ENCODE results near the gene TMOD4. TPM values are rescaled to one million over a fixed set of nuclear protein-coding genes. Genes with fewer than 3 reads are reported as not detected.

TMOD4 gene
- total and polyA plus RNA-seq, 2 of the 13 experiments (the other 11 are each of a cell fraction or from before 2014, with no cell fraction given): 0.66 TPM; not detected in 1

DNA sequence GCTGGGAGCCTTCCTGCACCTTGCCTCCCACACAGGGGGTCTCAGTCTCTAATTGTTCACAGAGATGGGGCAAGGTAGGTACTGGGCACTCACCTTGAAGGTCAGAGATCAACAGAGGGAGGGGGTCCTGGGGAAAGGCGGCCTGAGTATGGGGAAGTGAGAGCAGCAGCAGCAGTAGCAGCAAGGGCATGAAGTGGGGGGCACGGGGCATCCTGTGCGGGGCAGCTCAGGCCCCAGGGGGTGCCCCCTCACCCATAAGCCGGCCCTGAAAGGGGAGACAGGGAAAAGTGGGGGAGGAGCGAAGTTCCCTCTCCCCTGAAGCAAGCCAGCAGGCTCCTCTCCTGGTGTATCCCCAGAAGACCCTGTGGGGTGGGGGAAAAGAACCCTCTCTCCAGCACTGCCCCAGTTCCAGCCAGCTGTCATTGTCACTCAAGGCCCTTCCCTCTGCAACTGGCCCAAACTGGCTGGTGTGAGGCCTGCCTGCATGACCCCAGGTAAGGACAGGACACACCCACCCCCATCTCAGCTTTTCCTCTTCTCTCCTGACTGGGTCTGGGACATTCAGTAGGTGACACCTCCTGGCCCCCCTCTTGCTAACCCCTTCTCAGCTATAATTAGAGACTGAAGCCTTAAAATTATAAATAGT, 33.2 kb downstream of the TMOD4 start (continued):
- TF ChIP-seq, protein P1, sequence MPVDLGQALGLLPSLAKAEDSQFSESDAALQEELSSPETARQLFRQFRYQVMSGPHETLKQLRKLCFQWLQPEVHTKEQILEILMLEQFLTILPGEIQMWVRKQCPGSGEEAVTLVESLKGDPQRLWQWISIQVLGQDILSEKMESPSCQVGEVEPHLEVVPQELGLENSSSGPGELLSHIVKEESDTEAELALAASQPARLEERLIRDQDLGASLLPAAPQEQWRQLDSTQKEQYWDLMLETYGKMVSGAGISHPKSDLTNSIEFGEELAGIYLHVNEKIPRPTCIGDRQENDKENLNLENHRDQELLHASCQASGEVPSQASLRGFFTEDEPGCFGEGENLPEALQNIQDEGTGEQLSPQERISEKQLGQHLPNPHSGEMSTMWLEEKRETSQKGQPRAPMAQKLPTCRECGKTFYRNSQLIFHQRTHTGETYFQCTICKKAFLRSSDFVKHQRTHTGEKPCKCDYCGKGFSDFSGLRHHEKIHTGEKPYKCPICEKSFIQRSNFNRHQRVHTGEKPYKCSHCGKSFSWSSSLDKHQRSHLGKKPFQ (CRISPR knock-in tag; IDR thresholded peaks at IDR 0.05; ENCODE audit: insufficient replicate concordance): no peak
- TF ChIP-seq, protein P2, sequence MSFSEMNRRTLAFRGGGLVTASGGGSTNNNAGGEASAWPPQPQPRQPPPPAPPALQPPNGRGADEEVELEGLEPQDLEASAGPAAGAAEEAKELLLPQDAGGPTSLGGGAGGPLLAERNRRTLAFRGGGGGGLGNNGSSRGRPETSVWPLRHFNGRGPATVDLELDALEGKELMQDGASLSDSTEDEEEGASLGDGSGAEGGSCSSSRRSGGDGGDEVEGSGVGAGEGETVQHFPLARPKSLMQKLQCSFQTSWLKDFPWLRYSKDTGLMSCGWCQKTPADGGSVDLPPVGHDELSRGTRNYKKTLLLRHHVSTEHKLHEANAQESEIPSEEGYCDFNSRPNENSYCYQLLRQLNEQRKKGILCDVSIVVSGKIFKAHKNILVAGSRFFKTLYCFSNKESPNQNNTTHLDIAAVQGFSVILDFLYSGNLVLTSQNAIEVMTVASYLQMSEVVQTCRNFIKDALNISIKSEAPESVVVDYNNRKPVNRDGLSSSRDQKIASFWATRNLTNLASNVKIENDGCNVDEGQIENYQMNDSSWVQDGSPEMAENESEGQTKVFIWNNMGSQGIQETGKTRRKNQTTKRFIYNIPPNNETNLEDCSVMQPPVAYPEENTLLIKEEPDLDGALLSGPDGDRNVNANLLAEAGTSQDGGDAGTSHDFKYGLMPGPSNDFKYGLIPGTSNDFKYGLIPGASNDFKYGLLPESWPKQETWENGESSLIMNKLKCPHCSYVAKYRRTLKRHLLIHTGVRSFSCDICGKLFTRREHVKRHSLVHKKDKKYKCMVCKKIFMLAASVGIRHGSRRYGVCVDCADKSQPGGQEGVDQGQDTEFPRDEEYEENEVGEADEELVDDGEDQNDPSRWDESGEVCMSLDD (CRISPR knock-in tag; IDR thresholded peaks at IDR 0.05; ENCODE audit: borderline replicate concordance): no peak
- TF ChIP-seq NFIB (CRISPR knock-in tag; IDR thresholded peaks at IDR 0.05; ENCODE audit: borderline replicate concordance): no peak
- TF ChIP-seq, protein P3, sequence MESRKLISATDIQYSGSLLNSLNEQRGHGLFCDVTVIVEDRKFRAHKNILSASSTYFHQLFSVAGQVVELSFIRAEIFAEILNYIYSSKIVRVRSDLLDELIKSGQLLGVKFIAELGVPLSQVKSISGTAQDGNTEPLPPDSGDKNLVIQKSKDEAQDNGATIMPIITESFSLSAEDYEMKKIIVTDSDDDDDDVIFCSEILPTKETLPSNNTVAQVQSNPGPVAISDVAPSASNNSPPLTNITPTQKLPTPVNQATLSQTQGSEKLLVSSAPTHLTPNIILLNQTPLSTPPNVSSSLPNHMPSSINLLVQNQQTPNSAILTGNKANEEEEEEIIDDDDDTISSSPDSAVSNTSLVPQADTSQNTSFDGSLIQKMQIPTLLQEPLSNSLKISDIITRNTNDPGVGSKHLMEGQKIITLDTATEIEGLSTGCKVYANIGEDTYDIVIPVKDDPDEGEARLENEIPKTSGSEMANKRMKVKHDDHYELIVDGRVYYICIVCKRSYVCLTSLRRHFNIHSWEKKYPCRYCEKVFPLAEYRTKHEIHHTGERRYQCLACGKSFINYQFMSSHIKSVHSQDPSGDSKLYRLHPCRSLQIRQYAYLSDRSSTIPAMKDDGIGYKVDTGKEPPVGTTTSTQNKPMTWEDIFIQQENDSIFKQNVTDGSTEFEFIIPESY (CRISPR knock-in tag; IDR thresholded peaks at IDR 0.05): no peak

DNA sequence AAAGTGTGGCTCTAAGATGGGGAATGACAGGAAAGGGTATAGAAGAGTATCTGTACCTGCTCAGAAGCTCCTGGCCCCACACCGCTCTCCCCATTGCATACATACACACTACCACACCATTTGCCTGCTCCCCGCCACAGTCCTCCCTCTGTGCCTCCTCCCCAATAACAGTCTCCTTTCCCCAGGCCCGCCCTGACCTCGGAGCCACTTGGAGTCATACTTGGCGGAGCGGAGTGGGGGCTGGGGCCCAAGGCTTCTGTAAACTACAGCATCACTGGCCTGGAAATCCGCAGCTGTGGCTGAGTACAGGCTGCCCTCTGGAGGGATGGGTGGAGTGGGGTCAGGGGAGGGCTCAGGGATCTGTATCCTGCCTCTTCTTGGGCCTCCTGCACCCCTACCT, 38.0 kb downstream of the TMOD4 start:
- Histone ChIP-seq H2AFZ (ENCODE audit: low read length) (no peak overlapping the region), H3K27ac (ENCODE audit: extremely low read length, insufficient read depth, low read length) (no peak overlapping the region), H3K4me2 (ENCODE audit: low read depth, low read length) (no peak overlapping the region), H4K20me1 (ENCODE audit: insufficient read depth, low read length) (no peaks in the 10 kb centered on the region), H3K36me3 (replicated peaks in 1 of 2; ENCODE audit: control insufficient read depth in 1 of 2, insufficient read depth in 2 of 2, low read length in 2 of 2) (no peaks in the 10 kb centered on the region), H3K4me3 (replicated peaks in 1 of 3; ENCODE audit: insufficient read depth in 1 of 3, low read depth in 2 of 3, low read length in 3 of 3) (no peak overlapping the region), H3K27me3 (ENCODE audit: control insufficient read depth in 1 of 2, insufficient read depth in 2 of 2, low read length in 2 of 2) (no peaks in the 10 kb centered on the region), H3K9me3 (ENCODE audit: low read length) (no peaks in the 10 kb centered on the region), H3K79me2 (ENCODE audit: insufficient read depth, low read length) (no peaks in the 10 kb centered on the region), H3K4me1 (ENCODE audit: insufficient read depth, low read length) (no peaks in the 10 kb centered on the region), H3K9ac (ENCODE audit: insufficient read depth, low read depth, low read length) (no peak overlapping the region)
- no TSS peak for BruUV-seq (replicated peaks)
- ATAC-seq: no peak
- CTCF ChIA-PET (ENCODE audit: low intra/inter-chr PET ratio, low total read pairs): no interaction called here
- intact Hi-C loops (cut with micrococcal nuclease; ENCODE audit: unreplicated experiment) (no loop called here), in situ Hi-C loops (cut with HindIII; ENCODE audit: extremely low pct_ligation_motif_present, low pct_unique_long_range_greater_than_20kb) (no loop called here)
- FAIRE-seq: no peak
- POLR2A ChIA-PET: interaction anchor here (1.2 kb wide), 1 partner anchor 10 kb away, joined by 3 read pairs; no protein-coding TSS in a partner anchor
- 95% methylated on average over 7 of the region's 7 CpGs for WGBS (ENCODE audit: low lambda C conversion rate)
- no peak for TF ChIP-seq ZNF850 (CRISPR knock-in tag; conservative IDR thresholded peaks at IDR 0.05)
- no peak for TF ChIP-seq ZNF598 (CRISPR knock-in tag; IDR thresholded peaks at IDR 0.05; ENCODE audit: borderline replicate concordance)
- no peak for TF ChIP-seq HDAC1 (CRISPR knock-in tag; IDR thresholded peaks at IDR 0.05)
- no peak for TF ChIP-seq ZKSCAN1 (IDR thresholded peaks at IDR 0.05; ENCODE audit: low read length)
- TF ChIP-seq ZNF552 (CRISPR knock-in tag; IDR thresholded peaks at IDR 0.05; ENCODE audit: borderline replicate concordance): no peak
- no peak for TF ChIP-seq TARDBP (CRISPR knock-in tag; IDR thresholded peaks at IDR 0.05)
- TF ChIP-seq RBM39 (IDR thresholded peaks at IDR 0.05; ENCODE audit: low read depth, low read length, poor library complexity, severe bottlenecking): no peak
- no peak for TF ChIP-seq MBNL3 (CRISPR knock-in tag; conservative IDR thresholded peaks at IDR 0.05)
- TF ChIP-seq, protein P4, sequence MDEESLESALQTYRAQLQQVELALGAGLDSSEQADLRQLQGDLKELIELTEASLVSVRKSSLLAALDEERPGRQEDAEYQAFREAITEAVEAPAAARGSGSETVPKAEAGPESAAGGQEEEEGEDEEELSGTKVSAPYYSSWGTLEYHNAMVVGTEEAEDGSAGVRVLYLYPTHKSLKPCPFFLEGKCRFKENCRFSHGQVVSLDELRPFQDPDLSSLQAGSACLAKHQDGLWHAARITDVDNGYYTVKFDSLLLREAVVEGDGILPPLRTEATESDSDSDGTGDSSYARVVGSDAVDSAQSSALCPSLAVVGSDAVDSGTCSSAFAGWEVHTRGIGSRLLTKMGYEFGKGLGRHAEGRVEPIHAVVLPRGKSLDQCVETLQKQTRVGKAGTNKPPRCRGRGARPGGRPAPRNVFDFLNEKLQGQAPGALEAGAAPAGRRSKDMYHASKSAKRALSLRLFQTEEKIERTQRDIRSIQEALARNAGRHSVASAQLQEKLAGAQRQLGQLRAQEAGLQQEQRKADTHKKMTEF (CRISPR knock-in tag; IDR thresholded peaks at IDR 0.05): no peak
- TF ChIP-seq PCBP2 (optimal IDR thresholded peaks at IDR 0.05; ENCODE audit: low read depth, low read length, poor library complexity, severe bottlenecking): no peak
- TF ChIP-seq U2AF1 (optimal IDR thresholded peaks at IDR 0.05; ENCODE audit: low read depth, low read length): no peak
- no peak for DNase-seq (ENCODE audit: low spot score)

All from HepG2 (cell line).